MM.1S (cell line): ENCODE results near the gene OPRM1.

Experiments used
- DNase-seq: peaks from one replicate; pipeline ENCODE4 v3.0.0-alpha.2; 2015
- H2AFZ ChIP-seq: fragments of 300-600 bp; sonication (generic); 2 replicates; pipeline ENCODE4 v1.6.0; 2016; ENCODE audit warnings: antibody characterized with exemption, low read length
- H3F3A ChIP-seq: fragments of 300-600 bp; sonication (generic); 2 replicates; pipeline ENCODE4 v1.6.1; 2016; ENCODE audit warnings: mild to moderate bottlenecking, antibody characterized with exemption, low read length, moderate library complexity, mixed read lengths; ENCODE audit not compliant: insufficient read depth
- H3K27ac ChIP-seq: fragments of 300-600 bp; sonication (generic); 2 replicates; pipeline ENCODE4 v1.5.1; 2016; ENCODE audit warnings: mild to moderate bottlenecking, low read length
- H3K27me3 ChIP-seq: fragments of 300-600 bp; sonication (generic); replicated peaks from 2 replicates; pipeline ENCODE4 v1.6.0; 2016; ENCODE audit warnings: low read length; ENCODE audit not compliant: insufficient read depth
- H3K36me3 ChIP-seq: fragments of 300-600 bp; sonication (generic); replicated peaks from 2 replicates; pipeline ENCODE4 v1.6.1; 2016; ENCODE audit warnings: mild to moderate bottlenecking, low read length, mixed read lengths; ENCODE audit not compliant: insufficient read depth
- H3K4me1 ChIP-seq: fragments of 300-600 bp; sonication (generic); 2 replicates; pipeline ENCODE4 v1.6.1; 2016; ENCODE audit warnings: low read length, mixed read lengths
- H3K4me2 ChIP-seq: fragments of 300-600 bp; sonication (generic); 2 replicates; pipeline ENCODE4 v1.6.0; 2016; ENCODE audit warnings: low read depth, low read length
- H3K4me3 ChIP-seq: fragments of 300-600 bp; sonication (generic); 2 replicates; pipeline ENCODE4 v1.5.1; 2016; ENCODE audit warnings: low read length, mixed read lengths
- H3K79me2 ChIP-seq: fragments of 300-600 bp; sonication (generic); 2 replicates; pipeline ENCODE4 v1.6.1; 2016; ENCODE audit warnings: mixed run types, low read length, mixed read lengths
- H3K9ac ChIP-seq: fragments of 300-600 bp; sonication (generic); 2 replicates; pipeline ENCODE4 v1.6.1; 2016; ENCODE audit warnings: low read length, mixed read lengths
- H3K9me2 ChIP-seq: fragments of 300-600 bp; sonication (generic); replicated peaks from 2 replicates; pipeline ENCODE4 v1.6.1; 2016; ENCODE audit warnings: mild to moderate bottlenecking, low read length, mixed read lengths; ENCODE audit not compliant: insufficient read depth
- H3K9me3 ChIP-seq: fragments of 300-600 bp; sonication (generic); replicated peaks from 2 replicates; pipeline ENCODE4 v1.6.1; 2016; ENCODE audit warnings: mild to moderate bottlenecking, low read length, mixed read lengths; ENCODE audit not compliant: insufficient read depth
- H4K20me1 ChIP-seq: fragments of 300-600 bp; sonication (generic); 2 replicates; pipeline ENCODE4 v1.6.1; 2016; ENCODE audit warnings: mild to moderate bottlenecking, low read length, moderate library complexity, mixed read lengths; ENCODE audit not compliant: insufficient read depth
- EZH2 ChIP-seq: fragments of 300-600 bp; sonication (generic); optimal IDR thresholded peaks from 2 replicates; pipeline ENCODE3; 2017; ENCODE audit warnings: low read depth, mild to moderate bottlenecking, antibody characterized with exemption, low read length, mixed read lengths
- EZH2phosphoT487 ChIP-seq: fragments of 300-600 bp; sonication (generic); IDR thresholded peaks from 2 replicates; pipeline ENCODE4 v1.6.1; 2018; ENCODE audit warnings: antibody characterized with exemption, low read length
- TF ChIP-seq, protein P1 (sequence below): fragments of 300-600 bp; sonication (generic); IDR thresholded peaks from 2 replicates; pipeline ENCODE4 v1.5.1; 2016; ENCODE audit warnings: antibody characterized with exemption, low read length, mixed read lengths

The OPRM1 gene

DNA sequence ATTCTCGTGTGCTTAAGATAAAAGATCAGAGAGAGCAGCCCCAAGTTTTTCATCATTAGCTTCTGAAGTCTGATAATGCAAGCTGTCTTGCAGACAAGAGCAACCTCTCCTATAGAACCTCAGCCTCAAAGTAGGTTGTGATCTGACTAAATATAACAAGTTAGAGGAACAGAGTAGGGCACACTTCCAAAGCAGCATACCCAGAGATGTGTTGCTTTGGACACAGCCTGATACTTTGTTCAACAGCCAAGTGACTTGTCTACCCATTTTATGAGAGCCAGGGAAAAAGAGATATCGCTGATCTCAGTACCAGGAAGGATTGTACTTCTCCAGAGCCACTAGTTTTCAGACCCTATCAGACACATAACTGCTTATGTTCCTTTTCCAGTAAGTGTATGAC is 44.2 kb upstream of the OPRM1 start:
- Histone ChIP-seq H3K4me3 (no peak overlapping the region), H4K20me1 (no peaks in the 10 kb centered on the region), H3K9me3 (no peaks in the 10 kb centered on the region), H3K4me2 (no peak overlapping the region), H3K36me3 (no peaks in the 10 kb centered on the region), H3K4me1 (no peaks in the 10 kb centered on the region), H3K9me2 (no peaks in the 10 kb centered on the region), H3F3A (no peaks in the 10 kb centered on the region), H3K27me3 (no peaks in the 10 kb centered on the region), H3K79me2 (no peaks in the 10 kb centered on the region), H3K9ac (no peak overlapping the region), H2AFZ (no peak overlapping the region), H3K27ac (no peak overlapping the region)
- DNase-seq, result no peak
- no peak for TF ChIP-seq EZH2phosphoT487

DNA sequence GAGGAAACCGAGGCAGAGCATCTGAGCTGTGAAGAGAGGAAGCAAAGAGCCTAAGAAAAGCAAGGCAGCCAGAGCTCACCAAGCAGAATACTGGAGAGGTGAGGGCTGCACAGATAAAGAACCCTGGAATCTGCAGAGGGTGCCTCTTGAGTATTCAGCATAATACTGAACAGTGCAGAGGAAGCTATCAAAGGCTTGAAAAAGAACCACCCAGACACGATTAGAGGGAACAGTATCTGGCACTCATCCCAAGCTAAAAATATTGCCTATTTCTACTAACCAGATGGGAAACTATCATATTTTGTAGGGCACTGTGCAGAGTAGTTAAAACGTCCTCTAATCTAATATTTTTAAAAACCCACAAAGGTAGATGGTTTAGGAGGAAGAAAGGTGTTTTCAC is 41.8 kb upstream of the OPRM1 start:
- H3K4me3 ChIP-seq, result no peak overlapping the region
- no peak overlapping the region for H3K9ac ChIP-seq
- no peak for DNase-seq
- H3K36me3 ChIP-seq, result no peaks in the 10 kb centered on the region
- no peaks in the 10 kb centered on the region for H3F3A ChIP-seq
- H3K9me3 ChIP-seq, result no peaks in the 10 kb centered on the region
- no peaks in the 10 kb centered on the region for H3K9me2 ChIP-seq
- H3K27me3 ChIP-seq, result no peaks in the 10 kb centered on the region
- H3K27ac ChIP-seq, result no peak overlapping the region
- H3K4me1 ChIP-seq, result no peaks in the 10 kb centered on the region
- H4K20me1 ChIP-seq, result no peaks in the 10 kb centered on the region
- H3K79me2 ChIP-seq, result no peaks in the 10 kb centered on the region
- no peak overlapping the region for H2AFZ ChIP-seq
- H3K4me2 ChIP-seq, result no peak overlapping the region
- TF ChIP-seq, protein P1, sequence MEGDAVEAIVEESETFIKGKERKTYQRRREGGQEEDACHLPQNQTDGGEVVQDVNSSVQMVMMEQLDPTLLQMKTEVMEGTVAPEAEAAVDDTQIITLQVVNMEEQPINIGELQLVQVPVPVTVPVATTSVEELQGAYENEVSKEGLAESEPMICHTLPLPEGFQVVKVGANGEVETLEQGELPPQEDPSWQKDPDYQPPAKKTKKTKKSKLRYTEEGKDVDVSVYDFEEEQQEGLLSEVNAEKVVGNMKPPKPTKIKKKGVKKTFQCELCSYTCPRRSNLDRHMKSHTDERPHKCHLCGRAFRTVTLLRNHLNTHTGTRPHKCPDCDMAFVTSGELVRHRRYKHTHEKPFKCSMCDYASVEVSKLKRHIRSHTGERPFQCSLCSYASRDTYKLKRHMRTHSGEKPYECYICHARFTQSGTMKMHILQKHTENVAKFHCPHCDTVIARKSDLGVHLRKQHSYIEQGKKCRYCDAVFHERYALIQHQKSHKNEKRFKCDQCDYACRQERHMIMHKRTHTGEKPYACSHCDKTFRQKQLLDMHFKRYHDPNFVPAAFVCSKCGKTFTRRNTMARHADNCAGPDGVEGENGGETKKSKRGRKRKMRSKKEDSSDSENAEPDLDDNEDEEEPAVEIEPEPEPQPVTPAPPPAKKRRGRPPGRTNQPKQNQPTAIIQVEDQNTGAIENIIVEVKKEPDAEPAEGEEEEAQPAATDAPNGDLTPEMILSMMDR, result no peak
- TF ChIP-seq EZH2phosphoT487 (no peak), EZH2 (no peak)

DNA sequence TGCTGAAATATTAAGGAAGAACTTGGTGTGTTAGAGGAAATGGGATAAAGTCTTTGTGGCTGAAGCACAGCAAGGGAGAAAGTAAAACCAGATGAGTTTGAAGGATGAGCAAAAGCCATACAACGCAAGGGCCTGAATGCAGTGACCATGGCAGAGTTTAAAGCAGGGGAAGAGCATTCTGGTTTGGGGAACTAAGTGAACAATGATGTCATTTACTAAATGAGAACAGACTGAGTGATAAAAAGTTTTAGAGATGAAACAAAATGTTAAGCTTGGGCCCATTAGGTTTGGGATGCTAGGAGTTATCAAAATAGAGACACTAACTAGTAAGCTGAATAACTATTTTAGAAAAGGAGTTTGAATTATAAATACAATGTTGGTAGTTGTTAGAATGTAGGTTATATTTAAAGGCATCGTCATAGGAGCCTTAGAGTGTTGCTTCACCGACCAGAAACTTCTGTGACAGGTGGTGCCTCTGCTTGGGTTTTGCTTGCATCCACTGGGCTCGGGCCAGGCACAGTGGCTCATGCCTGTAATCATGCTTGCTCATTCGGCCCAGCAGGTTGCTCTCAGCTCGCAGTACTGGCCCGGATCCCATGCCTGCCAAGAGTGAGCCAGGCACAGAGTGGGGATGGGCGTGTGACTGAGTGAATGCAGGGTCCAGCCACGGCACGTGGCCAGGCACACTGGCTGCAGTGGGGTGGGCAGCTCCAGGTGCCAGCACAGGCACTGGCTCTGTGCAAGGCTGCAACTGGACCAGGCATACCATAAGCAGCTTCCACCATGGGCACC is 37.4 kb upstream of the OPRM1 start:
- H3K9me2 ChIP-seq, result no peaks in the 10 kb centered on the region

More for the DNA sequence above, 37.4 kb upstream of the OPRM1 start:
- Histone ChIP-seq H4K20me1 (no peaks in the 10 kb centered on the region), H3K27me3 (no peaks in the 10 kb centered on the region), H3K27ac (no peak overlapping the region), H3K4me3 (no peak overlapping the region), H2AFZ (no peak overlapping the region), H3K36me3 (no peaks in the 10 kb centered on the region), H3K79me2 (no peaks in the 10 kb centered on the region), H3K4me1 (no peaks in the 10 kb centered on the region), H3K4me2 (no peak overlapping the region), H3F3A (no peaks in the 10 kb centered on the region), H3K9ac (no peak overlapping the region), H3K9me3 (no peaks in the 10 kb centered on the region)
- DNase-seq, result no peak
- TF ChIP-seq, protein P1, result no peak
- TF ChIP-seq EZH2phosphoT487, result no peak
- TF ChIP-seq EZH2, result no peak
